NT2/D1 (cell line): ENCODE measurements around the gene PAX9.
"Not testable (repeated sequence)": the region's sequence is repeated elsewhere in the genome, so short reads cannot be mapped to it uniquely, and the experiment has no call there.

Source experiments
- DNase-seq: peaks from one replicate; pipeline ENCODE4 v3.0.0-alpha.2; 2011; ENCODE audit warnings: low read depth, low spot score
- H3K27me3 ChIP-seq: 2 replicates; pipeline ENCODE4 v1.6.0; 2011; ENCODE audit warnings: mild to moderate bottlenecking; ENCODE audit not compliant: insufficient read length, insufficient read depth
- H3K36me3 ChIP-seq: 2 replicates; pipeline ENCODE4 v1.6.1; 2011; ENCODE audit warnings: mild to moderate bottlenecking, low read length, mixed read lengths; ENCODE audit not compliant: insufficient read depth, insufficient read length
- H3K4me1 ChIP-seq: 2 replicates; pipeline ENCODE4 v1.5.1; 2011; ENCODE audit not compliant: insufficient read depth, insufficient read length
- H3K4me3 ChIP-seq: 2 replicates; pipeline ENCODE4 v1.5.1; 2011; ENCODE audit warnings: low read depth; ENCODE audit not compliant: insufficient read length
- H3K9ac ChIP-seq: 2 replicates; pipeline ENCODE4 v1.6.0; 2011; ENCODE audit warnings: low read depth; ENCODE audit not compliant: insufficient read length
- H3K9me3 ChIP-seq: 2 replicates; pipeline ENCODE4 v1.5.1; 2011; ENCODE audit warnings: mild to moderate bottlenecking, low read length; ENCODE audit not compliant: insufficient read depth
- SUZ12 ChIP-seq: IDR thresholded peaks from 2 replicates; pipeline ENCODE4 v1.6.1; 2011; ENCODE audit not compliant: insufficient read length, insufficient read depth; ENCODE audit errors: extremely low read depth
- YY1 ChIP-seq: IDR thresholded peaks from 2 replicates; pipeline ENCODE4 v1.6.1; 2011; ENCODE audit not compliant: insufficient read length, insufficient read depth
- ZNF274 ChIP-seq: IDR thresholded peaks from 2 replicates; pipeline ENCODE4 v1.6.1; 2011; ENCODE audit warnings: mild to moderate bottlenecking, low read depth, low read length

The PAX9 gene

GRCh38 chr14:36690311-36691040 is 28.8 kb downstream of the PAX9 start:
- DNase-seq, result no peak
- H3K4me1 ChIP-seq, result no peaks in the 10 kb centered on the region
- no peak overlapping the region for H3K4me3 ChIP-seq
- H3K36me3 ChIP-seq, result no peaks in the 10 kb centered on the region
- H3K9ac ChIP-seq, result no peak overlapping the region
- no peak for TF ChIP-seq YY1
- TF ChIP-seq SUZ12, result no peak
- TF ChIP-seq ZNF274, result no peak
- no peaks in the 10 kb centered on the region for H3K27me3 ChIP-seq
- H3K9me3 ChIP-seq, result no peaks in the 10 kb centered on the region

GRCh38 chr14:36699420-36699819 is 37.8 kb downstream of the PAX9 start:
- DNase-seq, H3K4me3 ChIP-seq, H3K27me3 ChIP-seq: not testable (repeated sequence)

GRCh38 chr14:36700651-36701050 is 39.0 kb downstream of the PAX9 start:
- Histone ChIP-seq H3K36me3 (no peaks in the 10 kb centered on the region), H3K9me3 (no peaks in the 10 kb centered on the region), H3K9ac (no peak overlapping the region), H3K27me3 (no peaks in the 10 kb centered on the region), H3K4me1 (no peaks in the 10 kb centered on the region), H3K4me3 (no peak overlapping the region)
- DNase-seq, result no peak
- TF ChIP-seq SUZ12, result no peak

More at GRCh38 chr14:36699420-36699819, 37.8 kb downstream of the PAX9 start:
- H3K9ac ChIP-seq, H3K9me3 ChIP-seq, H3K36me3 ChIP-seq, H3K4me1 ChIP-seq: not testable (repeated sequence)

GRCh38 chr14:36701132-36701531 is 39.5 kb downstream of the PAX9 start:
- no peak for TF ChIP-seq YY1
- no peak for TF ChIP-seq ZNF274
- no peak for TF ChIP-seq SUZ12

GRCh38 chr14:36702474-36702873 is 40.8 kb downstream of the PAX9 start:
- no peaks in the 10 kb centered on the region for H3K9me3 ChIP-seq
- TF ChIP-seq SUZ12, result no peak
- no peak for TF ChIP-seq ZNF274
- TF ChIP-seq YY1, result no peak
- H3K4me1 ChIP-seq, result no peaks in the 10 kb centered on the region

More at GRCh38 chr14:36701132-36701531, 39.5 kb downstream of the PAX9 start:
- no peak overlapping the region for H3K9ac ChIP-seq
- no peaks in the 10 kb centered on the region for H3K27me3 ChIP-seq
- no peaks in the 10 kb centered on the region for H3K4me1 ChIP-seq
- no peak for DNase-seq
- H3K9me3 ChIP-seq, result no peaks in the 10 kb centered on the region
- no peak overlapping the region for H3K4me3 ChIP-seq
- no peaks in the 10 kb centered on the region for H3K36me3 ChIP-seq

GRCh38 chr14:36707570-36707969 is 45.9 kb downstream of the PAX9 start:
- no peak overlapping the region for H3K9ac ChIP-seq
- TF ChIP-seq SUZ12, result no peak
- no peak for TF ChIP-seq ZNF274
- TF ChIP-seq YY1, result no peak
- no peaks in the 10 kb centered on the region for H3K9me3 ChIP-seq
- no peak for DNase-seq
- H3K36me3 ChIP-seq, result no peaks in the 10 kb centered on the region
- no peaks in the 10 kb centered on the region for H3K4me1 ChIP-seq
- H3K4me3 ChIP-seq, result no peak overlapping the region
- H3K27me3 ChIP-seq, result no peaks in the 10 kb centered on the region

More at GRCh38 chr14:36702474-36702873, 40.8 kb downstream of the PAX9 start:
- Histone ChIP-seq H3K36me3 (no peaks in the 10 kb centered on the region), H3K9ac (no peak overlapping the region), H3K4me3 (no peak overlapping the region), H3K27me3 (no peaks in the 10 kb centered on the region)
- DNase-seq, result no peak

GRCh38 chr14:36713960-36714703 is 52.5 kb downstream of the PAX9 start:
- DNase-seq, result no peak
- Histone ChIP-seq H3K4me1 (no peaks in the 10 kb centered on the region), H3K4me3 (no peak overlapping the region), H3K9me3 (no peaks in the 10 kb centered on the region), H3K36me3 (no peaks in the 10 kb centered on the region), H3K9ac (no peak overlapping the region), H3K27me3 (no peaks in the 10 kb centered on the region)
- no peak for TF ChIP-seq ZNF274
- TF ChIP-seq SUZ12, result no peak
- no peak for TF ChIP-seq YY1
